ENCODE results near the gene AGMO. TPM values are rescaled to one million over a fixed set of nuclear protein-coding genes. Genes with fewer than 3 reads are reported as not detected.

Gene AGMO
- total and polyA plus RNA-seq, 2 of the 8 experiments (the other 6 are each of a cell fraction or from before 2014, with no cell fraction given), result 0.22 to 0.45 TPM

- POLR2A ChIA-PET (ENCODE audit: partially characterized antibody), result no interaction called here
- H3K36me3 ChIP-seq (ENCODE audit: control insufficient read depth in 2 of 4, insufficient read depth in 4 of 4, low read length in 3 of 4), result no peaks in the 10 kb centered on the region
- H3K14ac ChIP-seq (ENCODE audit: insufficient read length), result no peak overlapping the region
- no peak for DNase-seq (ENCODE audit: low read depth in 1 of 2, low spot score in 2 of 2)
- no peak overlapping the region for H4K8ac ChIP-seq (ENCODE audit: extremely low read depth, insufficient read depth, low read length)
- H2AK5ac ChIP-seq (ENCODE audit: low read depth, low read length), result no peak overlapping the region
- no peaks in the 10 kb centered on the region for H3K79me2 ChIP-seq (ENCODE audit: control insufficient read depth in 1 of 2, insufficient read depth in 2 of 2, low read length in 2 of 2)
- no peaks in the 10 kb centered on the region for H3K23me2 ChIP-seq (ENCODE audit: low read depth, low read length)
- H2AFZ ChIP-seq (ENCODE audit: low read length), result no peak overlapping the region
- H4K91ac ChIP-seq (replicated peaks; ENCODE audit: insufficient read length, low read length), result no peak overlapping the region
- H3K23ac ChIP-seq (ENCODE audit: insufficient read length), result no peak overlapping the region
- no peak overlapping the region for H3K27ac ChIP-seq (ENCODE audit: low read depth, low read length)
- CTCF ChIA-PET (ENCODE audit: partially characterized antibody), result no interaction called here
- H3K9ac ChIP-seq (replicated peaks in 1 of 4; ENCODE audit: extremely low read depth in 1 of 4, low read depth in 3 of 4, low read length in 3 of 4), result no peak overlapping the region
- no peak for FAIRE-seq
- H3K56ac ChIP-seq (replicated peaks; ENCODE audit: insufficient read length, low read depth, low read length), result no peak overlapping the region
- peaks cover 0 to 3% (median 0%) of the 10 kb centered on the region in 4 experiments; a peak in 1 of 7 replicates for H3K4me1 ChIP-seq (replicated peaks in 1 of 4; ENCODE audit: control insufficient read depth in 3 of 4, insufficient read depth in 4 of 4, low read length in 3 of 4)
- H2BK15ac ChIP-seq (ENCODE audit: low read length), result no peak overlapping the region
- 91% methylated on average over 2 of the region's 2 CpGs; no CpG with 5 or more reads in 1 of the 2 experiments for WGBS, 2 experiments (ENCODE audit: extremely low coverage in 1 of 2, insufficient coverage in 1 of 2, insufficient read length in 1 of 2, insufficient replicate concordance in 2 of 2, low coverage in 1 of 2, low lambda C conversion rate in 2 of 2, missing lambda C conversion rate in 1 of 2)
- no peaks in the 10 kb centered on the region for H3K9me3 ChIP-seq (ENCODE audit: insufficient read depth in 2 of 2, low read depth in 1 of 2, low read length in 1 of 2)
- no peak overlapping the region for H3K4me2 ChIP-seq (ENCODE audit: insufficient read depth in 1 of 2, low read depth in 2 of 2, low read length in 2 of 2)
- no peak overlapping the region for H2BK5ac ChIP-seq (ENCODE audit: low read depth, low read length)
- no peak overlapping the region for H3K4ac ChIP-seq (replicated peaks; ENCODE audit: insufficient read length, low read depth, low read length)
- no peak for TF ChIP-seq CEBPB (IDR thresholded peaks at IDR 0.05; ENCODE audit: low read depth, low read length)
- TF ChIP-seq EGR1 (IDR thresholded peaks at IDR 0.05; ENCODE audit: borderline replicate concordance, low read depth, low read length), result no peak
- TF ChIP-seq CBX8 (IDR thresholded peaks at IDR 0.05; ENCODE audit: borderline replicate concordance, low read depth, low read length), result no peak
- no peak for TF ChIP-seq ATF3 (IDR thresholded peaks at IDR 0.05; ENCODE audit: insufficient read depth, low read depth, low read length)
- no peak for TF ChIP-seq GABPA (IDR thresholded peaks at IDR 0.05; ENCODE audit: borderline replicate concordance, insufficient read depth, low read length)
- H3K27me3 ChIP-seq (replicated peaks in 1 of 4; ENCODE audit: control insufficient read depth in 3 of 4, extremely low read depth in 1 of 4, insufficient read depth in 3 of 4, low read length in 3 of 4), result no peaks in the 10 kb centered on the region
- no peaks in the 10 kb centered on the region for H3K79me1 ChIP-seq (ENCODE audit: low read depth, low read length)
- H2BK120ac ChIP-seq (replicated peaks; ENCODE audit: low read depth, low read length), result no peak overlapping the region
- H3K4me3 ChIP-seq (ENCODE audit: extremely low read depth in 1 of 4, insufficient read depth in 2 of 4, low read depth in 3 of 4, low read length in 4 of 4), result no peak overlapping the region
- no peak overlapping the region for H2BK12ac ChIP-seq (ENCODE audit: low read depth, low read length)
- no peaks in the 10 kb centered on the region for H4K20me1 ChIP-seq (replicated peaks in 1 of 2; ENCODE audit: control insufficient read depth in 1 of 2, insufficient read depth in 2 of 2, low read length in 2 of 2)
- H2BK20ac ChIP-seq (ENCODE audit: low read length), result no peak overlapping the region
- H4K5ac ChIP-seq (ENCODE audit: insufficient read length, low read depth, low read length), result no peak overlapping the region
- no peak overlapping the region for H3K18ac ChIP-seq (ENCODE audit: extremely low read depth, low read length)
Measured at GRCh38 chr7:15403751-15404150, 158.1 kb downstream of the AGMO start.
